HepG2 (cell line): ENCODE data around the gene DESI2. TPM values are rescaled to one million over a fixed set of nuclear protein-coding genes. Genes with fewer than 3 reads are reported as not detected.

ENCODE experiments used
- ATAC-seq: fragments of 200-7000 bp; cut with Tn5 transposase; 3 replicates; pipeline ENCODE4 v1.9.1; 2020; ENCODE audit warnings: mild to moderate bottlenecking, moderate library complexity
- BruUV-seq: library from RNA; stranded (reverse); fragments of 400-500 nt; replicated peaks from 2 replicates; lab custom pipeline; 2021; lab: Mats Ljungman, UMichigan
- CTCF ChIA-PET: fragments of 300-600 bp; formaldehyde crosslinking; extraction: SDS; loops from one replicate; lab custom pipeline; 2021; ENCODE audit warnings: low total read pairs, inconsistent platforms, low intra/inter-chr PET ratio; lab: Yijun Ruan, JAX
- POLR2A ChIA-PET: fragments of 350-600 bp; sonication (Branson Sonifier 250); formaldehyde crosslinking; loops from one replicate; lab custom pipeline; 2020; ENCODE audit warnings: antibody characterized with exemption, inconsistent platforms; lab: Yijun Ruan, JAX
- DNase-seq: peaks from one replicate; pipeline ENCODE4 v3.0.0-alpha.2; 2015; ENCODE audit warnings: low spot score
- FAIRE-seq: peaks from 3 replicates; lab custom pipeline; 2011; peaks lifted over from hg19 to GRCh38; lab: Jason Lieb, UNC
- H2AFZ ChIP-seq: one replicate; pipeline ENCODE4 v1.6.1; 2011; ENCODE audit warnings: low read length, inconsistent platforms
- H3K27ac ChIP-seq: fragments of 300-600 bp; 3 replicates; pipeline ENCODE4 v1.8.0; 2011; ENCODE audit warnings: mixed run types, mild to moderate bottlenecking, mixed read lengths, low read length, inconsistent platforms; ENCODE audit not compliant: insufficient read depth; ENCODE audit errors: extremely low read length
- H3K27me3 ChIP-seq, 2 experiments: fragments of 200-600 bp in 1 of 2; 2 replicates in 1 of 2; 3 replicates in 1 of 2; pipeline versions ENCODE4 v1.6.0 to v1.8.0; 2011; ENCODE audit warnings: low read length in 2 of 2, mild to moderate bottlenecking in 2 of 2, moderate library complexity in 2 of 2, inconsistent platforms in 1 of 2; ENCODE audit not compliant: insufficient read depth in 2 of 2, control insufficient read depth in 1 of 2
- H3K36me3 ChIP-seq, 2 experiments: fragments of 200-600 bp in 1 of 2; replicated peaks in 1 of 2; 2 replicates in 1 of 2; 3 replicates in 1 of 2; pipeline versions ENCODE4 v1.5.1 to v1.8.0; 2011; ENCODE audit warnings: low read length in 2 of 2, inconsistent platforms in 1 of 2; ENCODE audit not compliant: insufficient read depth in 2 of 2, control insufficient read depth in 1 of 2
- H3K4me1 ChIP-seq: 2 replicates; pipeline ENCODE4 v1.5.1; 2012; ENCODE audit warnings: low read length, inconsistent platforms; ENCODE audit not compliant: insufficient read depth
- H3K4me2 ChIP-seq: 2 replicates; pipeline ENCODE4 v1.6.0; 2011; ENCODE audit warnings: low read depth, low read length, inconsistent platforms
- H3K4me3 ChIP-seq, 3 experiments: fragments of 200-600 bp in 1 of 3; sonication (generic), shearing (Covaris generic) in 1 of 3; replicated peaks in 1 of 3; 2 replicates each; pipeline ENCODE4 v1.5.1; 2011 to 2016; ENCODE audit warnings: low read length in 3 of 3, inconsistent platforms in 2 of 3, low read depth in 2 of 3, mild to moderate bottlenecking in 2 of 3, control low read depth in 1 of 3, mixed read lengths in 1 of 3; ENCODE audit not compliant: insufficient read depth in 1 of 3
- H3K79me2 ChIP-seq: one replicate; pipeline ENCODE4 v1.6.1; 2011; ENCODE audit warnings: low read length, inconsistent platforms; ENCODE audit not compliant: insufficient read depth
- H3K9ac ChIP-seq: 2 replicates; pipeline ENCODE4 v1.6.0; 2011; ENCODE audit warnings: mild to moderate bottlenecking, low read depth, low read length, inconsistent platforms; ENCODE audit not compliant: insufficient read depth
- H3K9me3 ChIP-seq: 2 replicates; pipeline ENCODE4 v1.5.1; 2012; ENCODE audit warnings: mild to moderate bottlenecking, low read length
- H4K20me1 ChIP-seq: 2 replicates; pipeline ENCODE4 v1.6.0; 2011; ENCODE audit warnings: inconsistent platforms, mild to moderate bottlenecking, low read length, moderate library complexity; ENCODE audit not compliant: insufficient read depth
- CHD2 ChIP-seq: IDR thresholded peaks from 2 replicates; pipeline ENCODE4 v1.6.1; 2011; ENCODE audit warnings: low read depth, low read length, improper control_type of control experiment
- RXRB ChIP-seq: IDR thresholded peaks from 2 replicates; pipeline ENCODE4 v1.6.1; 2016; ENCODE audit warnings: borderline replicate concordance, missing genetic modification reagents, missing compliant biosample characterization
- SIX1 ChIP-seq: sonication (generic); formaldehyde crosslinking; IDR thresholded peaks from 2 replicates; pipeline ENCODE4 v1.4.0; 2020; ENCODE audit warnings: missing genetic modification reagents, borderline replicate concordance
- XBP1 ChIP-seq: sonication (generic); formaldehyde crosslinking; IDR thresholded peaks from 2 replicates; pipeline ENCODE4 v1.5.0; 2020; ENCODE audit warnings: missing genetic modification reagents
- ZBTB14 ChIP-seq: sonication (generic); formaldehyde crosslinking; IDR thresholded peaks from 2 replicates; pipeline ENCODE4 v1.4.0; 2020; ENCODE audit warnings: missing genetic modification reagents
- ZHX1 ChIP-seq: sonication (generic); formaldehyde crosslinking; IDR thresholded peaks from 2 replicates; pipeline ENCODE4 v1.8.1; 2022; ENCODE audit warnings: low read depth, mild to moderate bottlenecking, missing genetic modification reagents
- ZNF589 ChIP-seq: sonication (generic); formaldehyde crosslinking; conservative IDR thresholded peaks from 2 replicates; pipeline ENCODE4 v1.8.0; 2022; ENCODE audit warnings: mild to moderate bottlenecking, moderate library complexity, missing genetic modification reagents
- WGBS: methylation state at CpG from one replicate; pipeline ENCODE4 v1.1.6; 2017; ENCODE audit warnings: low lambda C conversion rate; 5-methylcytosine and 5-hydroxymethylcytosine counted together
- in situ Hi-C: cut with HindIII; loops from 2 replicates; pipeline ENCODE4 v1.10.0; 2017; ENCODE audit warnings: low pct_unique_long_range_greater_than_20kb; ENCODE audit not compliant: extremely low pct_ligation_motif_present
- intact Hi-C: fragments of 100-400 bp; cut with micrococcal nuclease; formaldehyde crosslinking; loops from one replicate; pipeline ENCODE4 v1.10.0; 2022; ENCODE audit not compliant: unreplicated experiment
- polyA plus RNA-seq, 8 experiments: library from polyadenylated mRNA; depleted of rRNA in 3 of 8; stranded (reverse) in 7 of 8; unstranded in 1 of 8; fragments of >200 nt; fragmentation: Illumina TruSeq in 4 of 8; extraction: Trizol in 4 of 8; gene quantifications; 2 replicates each; pipeline versions ENCODE4 v1.2.1 to v1.2.3, GENCODE V29; 2011 to 2016; ENCODE audit warnings: low read depth in 4 of 8, missing spikeins in 1 of 8, mixed read lengths in 1 of 8; ENCODE audit not compliant: insufficient read depth in 1 of 8
- total RNA-seq, 5 experiments: library from RNA; depleted of rRNA; stranded (reverse); fragments of >200 nt; fragmentation: Illumina TruSeq; extraction: Trizol; gene quantifications; 2 replicates each; pipeline ENCODE4 v1.2.3, GENCODE V29; 2016; ENCODE audit warnings: low read depth in 1 of 5
- TF ChIP-seq, protein P1 (sequence below): sonication (generic); formaldehyde crosslinking; IDR thresholded peaks from 2 replicates; pipeline ENCODE4 v1.4.0; 2020; ENCODE audit warnings: low read depth, mild to moderate bottlenecking, missing genetic modification reagents

Gene DESI2
- total and polyA plus RNA-seq, 2 of the 13 experiments (the other 11 are each of a cell fraction or from before 2014, with no cell fraction given), result 23.1 to 42.2 TPM

GRCh38 chr1:244642988-244643387, 9.9 kb upstream of the DESI2 start:
- Histone ChIP-seq H3K27me3 (peaks cover 0 to 12% of the 10 kb centered on the region in 2 experiments; a peak in 2 of 5 replicates), H3K4me2 (no peak overlapping the region), H2AFZ (no peak overlapping the region), H3K36me3 (no peaks in the 10 kb centered on the region), H3K4me3 (no peak overlapping the region), H3K9ac (no peak overlapping the region), H3K4me1 (no peaks in the 10 kb centered on the region), H3K9me3 (no peaks in the 10 kb centered on the region), H4K20me1 (no peaks in the 10 kb centered on the region), H3K27ac (no peak overlapping the region), H3K79me2 (no peaks in the 10 kb centered on the region)
- intact Hi-C loops, result no loop called here
- BruUV-seq, result no TSS peak
- DNase-seq, result no peak
- ChIA-PET POLR2A (no interaction called here), CTCF (no interaction called here)
- ATAC-seq, result no peak
- TF ChIP-seq XBP1 (CRISPR knock-in tag), result no peak
- no peak for TF ChIP-seq SIX1
- TF ChIP-seq ZHX1 (CRISPR knock-in tag), result no peak
- TF ChIP-seq ZBTB14 (CRISPR knock-in tag), result no peak
- TF ChIP-seq ZNF589 (CRISPR knock-in tag), result no peak
- TF ChIP-seq CHD2, result no peak
- TF ChIP-seq RXRB (CRISPR knock-in tag), result no peak
- TF ChIP-seq, protein P1, sequence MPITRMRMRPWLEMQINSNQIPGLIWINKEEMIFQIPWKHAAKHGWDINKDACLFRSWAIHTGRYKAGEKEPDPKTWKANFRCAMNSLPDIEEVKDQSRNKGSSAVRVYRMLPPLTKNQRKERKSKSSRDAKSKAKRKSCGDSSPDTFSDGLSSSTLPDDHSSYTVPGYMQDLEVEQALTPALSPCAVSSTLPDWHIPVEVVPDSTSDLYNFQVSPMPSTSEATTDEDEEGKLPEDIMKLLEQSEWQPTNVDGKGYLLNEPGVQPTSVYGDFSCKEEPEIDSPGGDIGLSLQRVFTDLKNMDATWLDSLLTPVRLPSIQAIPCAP (CRISPR knock-in tag), result no peak
- 49% methylated on average over 9 of the region's 14 CpGs for WGBS
- in situ Hi-C loops, result no loop called here
- no peak for FAIRE-seq
